GM19240 (cell line): ENCODE results near the gene MED29.

Experiments
- DNase-seq: peaks from one replicate; pipeline ENCODE4 v3.0.0; 2011; ENCODE audit warnings: low spot score; ENCODE audit not compliant: insufficient read length

MED29 gene

DNA sequence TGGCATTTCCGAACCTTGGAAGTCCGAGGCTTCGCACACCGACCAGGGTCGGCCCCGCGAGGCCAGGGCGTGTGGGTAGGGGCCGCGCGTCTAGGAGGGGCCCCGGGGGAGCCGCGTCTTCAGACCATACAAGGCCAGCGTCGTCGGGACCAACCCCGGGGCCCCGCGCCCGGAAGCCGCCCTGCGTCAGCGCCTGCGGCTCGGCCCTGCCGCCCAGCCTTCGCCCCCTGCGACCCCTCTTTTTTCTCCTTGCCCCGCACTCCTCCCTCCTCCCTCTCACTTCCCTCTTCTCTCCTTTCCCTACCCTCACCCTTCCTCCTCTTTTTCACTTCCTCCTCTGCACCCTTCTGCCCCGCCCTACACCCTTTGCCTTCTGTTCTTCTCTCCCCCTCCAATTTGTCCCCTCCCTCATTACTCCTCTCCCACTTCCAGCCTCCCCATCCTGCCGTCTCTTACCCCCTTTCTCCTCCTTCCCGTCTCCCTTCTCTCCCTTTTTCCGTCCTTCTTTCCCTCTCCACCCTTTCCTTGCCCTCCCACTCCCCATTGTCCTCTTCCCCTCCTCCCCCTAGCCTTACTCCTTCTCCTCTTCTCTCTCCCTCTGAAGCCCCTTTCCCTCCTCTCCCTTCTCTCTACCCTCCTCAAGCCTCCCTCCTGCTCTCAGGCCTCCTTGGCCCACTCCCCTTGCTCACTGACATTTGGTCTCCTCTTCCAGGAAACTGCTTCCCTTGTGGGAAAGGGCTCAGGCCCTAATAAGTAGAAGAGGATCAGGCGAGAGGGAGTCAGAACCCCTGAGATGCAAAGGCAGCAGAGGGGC is 19.0 kb downstream of the MED29 start:
- DNase-seq = no peak

DNA sequence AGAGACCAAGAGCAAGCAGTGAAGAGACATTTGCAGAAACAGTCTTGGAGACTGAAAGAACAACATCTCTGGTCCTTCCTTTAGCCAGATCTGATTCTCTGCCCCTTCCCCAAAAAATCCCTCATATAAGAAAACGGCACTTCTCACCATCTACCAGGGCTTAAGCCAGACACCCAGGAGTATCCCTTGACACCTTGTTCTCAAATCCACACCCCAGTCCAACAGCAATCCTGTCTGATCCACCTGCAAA is 19.6 kb downstream of the MED29 start:
- no peak for DNase-seq

DNA sequence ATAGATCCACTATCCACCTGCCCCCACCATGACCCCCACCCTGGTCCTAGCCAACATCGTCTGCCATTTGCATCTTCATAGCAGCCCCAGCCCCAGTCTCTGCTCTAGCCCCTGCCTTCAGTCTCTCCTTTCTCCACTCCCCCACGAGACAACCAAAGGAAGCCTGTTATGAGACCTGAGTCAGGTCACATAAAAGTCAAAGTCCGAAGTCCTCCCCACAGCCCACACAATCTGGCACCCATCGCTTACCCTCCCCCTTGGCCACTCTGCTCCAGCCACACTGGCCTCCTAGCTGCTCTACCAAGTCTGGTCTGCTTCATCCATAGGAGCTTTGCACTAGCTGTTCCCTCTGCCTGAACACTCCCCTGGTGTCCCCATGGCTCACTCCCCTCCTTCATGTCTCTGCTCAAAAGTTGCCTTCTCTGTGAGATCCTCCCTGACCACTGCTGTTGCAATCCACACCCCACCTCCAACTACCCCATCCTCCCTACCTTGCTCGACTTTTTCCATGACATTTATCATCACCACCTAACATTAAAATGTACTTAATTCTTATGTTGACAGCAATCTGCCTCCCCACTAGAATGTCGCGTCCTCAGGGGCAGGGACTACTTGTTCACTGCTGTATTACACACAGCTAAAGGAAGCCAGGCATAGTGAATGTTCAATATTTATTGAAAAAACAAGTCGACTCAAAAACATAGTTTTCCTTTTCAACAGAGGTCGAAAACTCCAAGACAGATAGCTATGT is 20.1 kb downstream of the MED29 start:
- DNase-seq = no peak

DNA sequence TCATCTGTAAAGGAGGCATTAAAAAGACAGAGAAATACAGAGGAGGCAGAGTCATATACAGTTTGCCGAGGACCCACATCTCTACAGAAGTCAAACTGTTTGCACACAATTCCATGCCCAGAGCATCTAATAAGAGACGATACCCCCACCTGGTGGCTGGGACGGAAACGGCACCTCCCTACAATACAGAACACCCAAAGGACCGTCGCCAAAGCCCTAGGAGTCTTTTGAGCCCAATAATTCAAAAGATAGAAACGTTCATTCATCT is 20.6 kb downstream of the MED29 start:
- DNase-seq = peak; percentile 60

DNA sequence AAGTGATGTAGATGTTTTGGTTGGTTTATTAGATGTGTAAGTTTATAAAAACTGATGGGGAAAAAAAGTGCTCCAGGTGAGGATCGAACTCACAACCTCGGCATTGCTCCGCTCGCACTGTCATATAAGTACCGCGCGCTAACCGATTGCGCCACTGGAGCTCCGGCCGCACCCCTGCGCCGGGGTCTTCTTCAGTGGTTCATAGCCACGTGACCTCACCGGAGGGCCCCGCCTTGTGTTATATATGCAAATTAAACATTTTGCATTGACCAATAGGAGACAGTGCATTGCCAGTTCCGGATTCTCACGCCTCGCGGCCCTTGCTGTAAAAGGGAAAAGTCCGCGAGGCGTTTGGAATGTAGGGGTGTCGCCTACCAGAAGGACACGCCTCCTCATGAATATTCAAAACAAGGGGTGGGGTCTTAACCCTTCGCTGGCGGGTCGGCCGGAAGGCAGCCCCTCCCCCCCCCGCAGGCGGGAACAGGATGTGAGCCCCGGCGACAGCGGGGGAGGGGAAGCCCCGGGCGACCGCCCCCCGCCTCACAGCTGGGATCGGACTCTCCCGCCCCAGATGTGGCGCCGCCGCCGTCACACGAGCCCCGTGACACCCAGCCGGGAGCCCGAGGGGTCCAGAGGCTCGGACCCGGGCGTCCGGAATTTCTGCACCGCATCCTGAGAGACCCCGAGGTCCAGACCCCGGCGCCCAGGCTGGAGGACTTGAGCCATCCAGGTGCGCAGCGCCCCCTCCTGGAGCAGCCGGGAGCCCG is 21.1 kb downstream of the MED29 start, which contains the start of gene PLEKHG2:
PLEKHG2 (plus strand) TSS at position 570 of the 767 bp plus-strand sequence. CDS start 1,418 bp downstream, outside the sequence.
- DNase-seq = peak; percentile 94

DNA sequence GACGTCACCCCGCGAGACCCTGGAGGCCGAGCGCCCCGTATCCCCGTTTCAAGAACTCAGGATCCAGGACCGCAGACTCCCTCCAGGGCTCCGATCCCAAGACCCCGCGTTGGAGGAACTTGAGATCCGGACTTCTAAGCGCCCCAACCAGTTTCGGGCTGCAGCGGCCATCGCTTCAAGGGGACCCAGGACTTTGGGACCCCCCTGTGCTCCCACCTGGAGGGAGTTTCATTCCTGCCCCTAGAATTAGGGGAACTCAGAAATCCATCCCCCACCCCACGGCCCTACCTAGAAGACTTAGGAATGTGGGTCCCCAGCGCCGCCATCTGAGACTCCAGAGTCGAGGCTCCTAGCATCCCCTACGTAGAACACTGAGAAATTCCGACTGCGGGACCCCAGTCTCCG is 21.7 kb downstream of the MED29 start:
- no peak for DNase-seq

DNA sequence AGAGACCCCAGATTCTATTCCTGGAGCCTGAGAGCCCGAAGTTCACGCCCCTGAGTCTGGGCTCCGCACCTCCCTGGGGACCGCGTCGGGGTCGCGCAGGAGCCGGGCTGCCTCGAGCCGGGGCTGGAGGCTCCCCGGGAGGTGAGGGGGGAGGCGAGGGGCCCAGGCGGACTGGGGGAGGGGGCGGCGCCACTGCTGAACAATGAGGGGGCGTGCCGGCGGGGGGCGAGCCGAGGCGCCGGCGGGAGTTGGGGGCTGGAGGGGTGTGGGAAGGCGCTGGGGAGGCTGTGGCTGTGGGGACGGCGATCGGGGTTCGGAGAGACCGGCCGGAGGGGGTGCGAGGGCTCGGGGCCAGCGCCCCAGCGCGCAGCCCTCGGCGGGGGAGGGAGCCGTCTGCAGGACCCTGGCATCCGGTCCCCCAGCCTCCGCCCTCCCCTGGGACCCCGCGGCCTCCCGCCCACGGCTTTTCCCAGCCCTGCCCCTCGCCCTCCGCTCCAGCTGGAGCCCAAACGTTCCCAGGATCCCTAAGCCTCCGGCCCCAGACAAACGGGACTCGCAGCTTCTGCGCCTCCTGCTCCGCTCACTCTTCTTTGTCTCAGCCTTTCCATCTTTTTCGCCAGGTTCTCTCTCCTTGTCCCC is 22.2 kb downstream of the MED29 start:
- DNase-seq = no peak

DNA sequence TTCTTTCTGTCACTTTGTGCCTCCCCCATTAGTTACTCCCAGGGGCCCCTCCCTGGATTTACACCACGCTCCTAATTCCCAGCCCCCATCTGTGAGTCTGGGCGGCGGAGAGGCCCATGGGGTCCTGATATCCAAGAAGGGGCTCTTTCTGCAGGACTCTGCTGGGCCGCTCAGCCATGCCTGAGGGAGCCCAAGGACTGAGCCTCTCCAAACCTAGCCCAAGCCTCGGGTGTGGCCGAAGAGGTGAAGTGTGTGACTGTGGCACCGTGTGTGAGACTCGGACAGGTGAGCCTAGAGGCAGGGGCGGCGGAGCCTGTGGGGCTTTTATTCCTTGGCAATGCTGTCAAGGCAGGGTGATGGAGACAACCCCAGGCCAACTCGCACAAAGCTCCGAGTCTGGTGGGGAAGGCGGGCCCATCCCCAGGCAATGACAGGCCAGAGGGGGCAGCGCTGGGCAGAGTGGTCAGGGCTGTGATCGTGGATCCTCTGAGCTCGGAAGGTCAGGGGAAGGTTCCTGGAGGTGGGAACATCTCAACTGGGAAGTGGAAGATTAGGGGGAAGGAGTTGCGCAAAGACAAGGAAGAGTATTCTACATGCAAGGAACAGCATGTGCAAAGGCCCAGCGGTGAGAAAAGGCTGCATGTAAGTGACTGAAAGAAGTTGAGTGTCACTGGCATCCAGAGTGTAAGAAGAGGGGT is 22.9 kb downstream of the MED29 start:
- no peak for DNase-seq

DNA sequence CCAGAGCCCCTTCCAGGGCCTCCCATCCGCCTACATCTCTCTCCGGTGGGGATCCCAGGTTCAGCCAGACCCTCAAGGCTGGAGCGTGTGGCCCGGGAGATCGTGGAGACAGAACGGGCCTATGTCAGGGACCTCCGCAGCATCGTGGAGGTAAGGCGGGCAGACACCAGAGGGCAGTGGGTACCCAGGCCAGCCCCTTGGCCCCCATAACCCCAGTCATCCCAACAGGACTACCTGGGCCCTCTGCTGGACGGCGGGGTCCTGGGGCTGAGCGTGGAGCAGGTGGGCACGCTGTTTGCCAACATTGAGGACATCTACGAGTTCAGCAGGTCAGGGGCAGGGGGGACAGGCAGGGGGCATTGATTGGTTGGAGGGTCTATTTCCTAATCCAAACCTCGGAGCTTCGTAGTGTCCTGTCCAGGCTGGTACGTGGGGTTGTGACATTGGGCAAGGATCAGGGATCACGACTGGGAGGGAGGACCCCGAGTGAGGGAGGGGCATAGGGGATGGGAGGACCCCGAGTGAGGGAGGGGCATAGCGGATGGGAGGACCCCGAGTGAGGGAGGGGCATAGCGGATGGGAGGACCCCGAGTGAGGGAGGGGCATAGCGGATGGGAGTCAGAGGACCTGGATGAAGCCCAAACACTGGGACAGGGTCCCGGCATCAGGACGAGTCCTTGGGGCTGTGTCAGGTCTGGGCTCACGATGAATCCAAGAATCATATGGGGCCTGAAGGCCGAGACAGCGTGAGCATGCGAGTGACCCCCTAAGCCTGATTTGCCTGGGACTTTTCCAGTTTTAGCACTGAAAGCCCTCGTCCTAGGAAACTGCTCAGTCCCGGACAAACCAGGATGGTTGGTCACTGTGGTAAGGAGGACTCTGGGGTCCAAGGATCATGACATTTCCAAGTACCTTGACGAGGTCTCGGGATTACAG is 24.2 kb downstream of the MED29 start:
- DNase-seq = no peak

DNA sequence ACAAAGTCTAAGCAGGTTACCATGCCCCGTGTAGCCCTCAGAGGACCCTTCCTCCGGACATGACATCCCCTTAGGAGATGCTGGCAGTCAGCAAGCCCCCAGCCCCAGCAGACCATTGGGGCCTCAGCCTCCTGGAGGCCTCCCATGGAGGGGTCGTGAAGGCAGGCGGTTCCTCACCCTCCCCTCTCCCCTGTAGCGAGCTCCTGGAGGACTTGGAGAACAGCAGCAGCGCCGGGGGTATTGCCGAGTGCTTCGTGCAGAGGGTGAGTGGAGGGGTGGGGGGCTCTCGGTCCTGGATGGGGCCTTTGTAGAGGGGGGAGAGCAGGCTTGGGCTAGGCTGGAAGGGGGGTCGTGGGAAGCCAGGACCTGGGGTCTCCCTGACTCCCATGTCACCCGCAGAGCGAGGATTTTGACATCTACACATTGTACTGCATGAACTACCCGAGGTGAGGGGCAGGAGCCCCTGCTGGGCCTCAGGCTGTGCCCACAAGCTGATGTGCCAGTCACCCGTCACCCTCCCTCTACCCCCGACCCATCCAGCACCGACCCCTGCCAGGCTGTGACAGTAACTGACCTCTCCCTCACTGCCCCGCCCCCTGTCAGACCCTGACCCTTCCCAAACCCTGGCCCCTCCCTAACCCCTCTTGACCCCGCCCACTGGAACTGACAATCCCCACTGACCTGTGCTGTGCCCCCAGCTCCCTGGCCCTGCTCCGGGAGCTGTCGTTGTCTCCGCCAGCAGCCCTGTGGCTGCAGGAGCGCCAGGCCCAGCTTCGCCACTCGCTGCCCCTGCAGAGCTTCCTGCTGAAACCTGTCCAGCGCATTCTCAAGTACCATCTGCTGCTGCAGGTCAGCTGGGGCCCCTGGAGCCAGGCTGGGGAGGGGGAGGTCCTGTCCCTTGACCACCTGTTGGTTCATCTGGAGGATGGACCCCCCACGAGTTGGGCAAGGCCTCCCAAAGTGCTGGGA is 25.3 kb downstream of the MED29 start:
- no peak for DNase-seq

DNA sequence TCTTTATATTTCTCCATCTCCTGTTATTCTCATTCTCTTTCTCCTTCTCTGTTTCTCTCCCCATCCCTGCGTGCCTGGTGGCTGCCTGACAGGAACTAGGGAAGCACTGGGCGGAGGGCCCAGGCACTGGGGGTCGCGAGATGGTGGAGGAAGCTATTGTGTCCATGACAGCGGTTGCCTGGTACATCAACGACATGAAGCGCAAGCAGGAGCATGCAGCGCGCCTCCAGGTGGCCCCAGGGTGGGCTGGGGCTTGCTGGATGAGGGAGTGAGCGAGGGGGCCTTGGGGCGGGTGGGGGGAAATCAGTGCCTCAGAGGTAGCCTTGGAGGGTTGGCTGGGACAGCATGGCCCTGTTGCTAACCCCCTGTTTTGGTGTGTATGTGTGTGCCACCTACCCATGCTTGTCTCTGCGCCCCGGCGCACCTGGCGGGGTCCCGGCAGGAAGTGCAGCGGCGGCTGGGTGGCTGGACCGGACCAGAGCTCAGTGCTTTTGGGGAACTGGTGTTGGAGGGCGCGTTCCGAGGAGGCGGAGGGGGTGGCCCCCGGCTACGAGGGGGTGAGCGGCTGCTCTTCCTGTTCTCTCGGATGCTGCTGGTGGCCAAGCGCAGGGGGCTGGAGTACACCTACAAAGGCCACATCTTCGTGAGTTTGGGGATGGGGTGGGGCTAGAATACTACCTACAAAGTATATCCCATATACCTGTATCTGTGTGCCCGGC is 26.4 kb downstream of the MED29 start:
- no peak for DNase-seq

DNA sequence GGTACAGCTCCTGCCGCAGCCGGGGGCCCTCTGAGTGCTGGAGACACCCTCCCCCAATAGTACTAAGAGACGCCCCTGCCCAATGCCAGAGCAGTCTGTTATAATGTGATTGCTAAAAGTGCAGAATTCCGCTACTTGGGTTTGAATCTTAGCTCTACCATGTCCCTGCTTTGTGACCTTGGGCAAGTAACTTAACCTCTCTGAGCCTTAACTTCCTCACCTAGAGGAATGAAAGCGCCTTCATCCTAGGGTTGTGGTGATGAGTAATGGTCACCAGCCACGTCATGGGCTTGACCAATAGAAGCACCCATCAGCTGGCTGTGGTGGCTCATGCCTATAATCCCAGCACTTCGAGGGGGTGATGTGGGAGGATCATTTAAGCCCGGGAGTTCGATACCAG is 27.8 kb downstream of the MED29 start:
- no peak for DNase-seq

DNA sequence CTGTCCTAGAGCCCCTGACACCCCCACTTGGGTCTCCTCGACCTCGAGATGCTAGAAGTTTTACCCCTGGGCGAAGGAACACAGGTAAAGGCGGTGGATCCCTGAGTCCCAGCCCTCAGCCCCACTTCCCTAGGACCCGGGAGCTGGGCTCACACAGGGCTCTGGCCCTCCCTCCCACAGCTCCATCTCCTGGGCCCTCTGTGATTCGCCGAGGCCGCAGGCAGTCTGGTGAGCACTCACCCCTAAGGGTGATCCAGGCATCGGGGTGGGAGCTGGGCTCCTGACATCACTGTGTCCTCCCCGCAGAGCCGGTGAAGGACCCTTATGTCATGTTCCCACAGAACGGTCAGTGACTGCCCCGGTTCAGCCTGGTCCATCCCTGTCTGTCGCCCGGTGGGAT is 29.6 kb downstream of the MED29 start:
- no peak for DNase-seq

DNA sequence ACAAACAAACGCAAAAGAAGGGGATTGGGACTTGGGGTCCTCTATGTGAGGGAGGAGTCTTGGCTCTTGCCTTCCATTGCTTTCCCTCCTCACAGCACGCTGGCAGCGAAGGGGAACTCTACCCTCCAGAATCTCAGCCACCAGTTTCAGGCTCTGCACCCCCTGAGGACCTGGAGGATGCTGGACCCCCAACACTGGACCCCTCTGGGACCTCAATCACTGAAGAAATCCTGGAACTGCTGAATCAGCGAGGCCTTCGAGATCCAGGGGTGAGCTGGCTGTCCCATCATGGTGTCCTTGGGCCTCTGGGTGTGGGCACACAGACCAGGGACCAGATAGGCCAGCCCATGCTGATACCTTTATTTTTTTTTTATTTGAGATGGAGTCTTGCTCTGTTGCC is 30.8 kb downstream of the MED29 start:
- no peak for DNase-seq

DNA sequence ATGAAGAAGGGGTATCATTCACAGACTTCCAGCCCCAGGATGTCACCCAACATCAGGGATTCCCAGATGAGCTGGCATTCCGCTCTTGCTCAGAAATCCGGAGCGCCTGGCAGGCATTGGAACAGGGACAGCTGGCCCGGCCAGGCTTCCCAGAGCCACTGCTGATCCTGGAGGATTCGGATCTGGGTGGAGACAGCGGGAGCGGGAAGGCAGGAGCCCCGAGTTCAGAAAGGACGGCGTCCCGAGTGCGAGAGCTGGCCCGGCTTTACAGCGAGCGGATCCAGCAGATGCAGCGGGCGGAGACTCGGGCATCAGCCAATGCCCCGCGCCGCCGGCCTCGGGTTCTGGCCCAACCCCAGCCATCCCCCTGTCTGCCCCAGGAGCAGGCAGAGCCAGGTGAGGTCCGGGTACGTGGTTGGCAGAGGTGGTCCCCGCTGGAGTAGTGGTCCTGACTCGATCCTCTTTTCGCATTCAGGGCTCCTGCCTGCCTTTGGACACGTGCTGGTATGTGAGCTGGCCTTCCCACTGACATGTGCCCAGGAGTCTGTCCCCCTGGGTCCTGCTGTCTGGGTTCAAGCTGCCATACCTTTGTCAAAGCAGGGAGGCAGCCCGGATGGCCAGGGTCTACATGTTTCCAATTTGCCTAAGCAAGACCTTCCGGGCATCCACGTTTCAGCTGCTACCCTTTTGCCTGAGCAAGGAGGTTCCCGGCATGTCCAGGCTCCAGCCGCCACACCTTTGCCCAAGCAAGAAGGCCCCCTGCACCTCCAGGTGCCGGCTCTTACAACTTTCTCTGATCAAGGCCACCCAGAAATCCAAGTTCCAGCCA is 32.3 kb downstream of the MED29 start:
- DNase-seq = no peak

DNA sequence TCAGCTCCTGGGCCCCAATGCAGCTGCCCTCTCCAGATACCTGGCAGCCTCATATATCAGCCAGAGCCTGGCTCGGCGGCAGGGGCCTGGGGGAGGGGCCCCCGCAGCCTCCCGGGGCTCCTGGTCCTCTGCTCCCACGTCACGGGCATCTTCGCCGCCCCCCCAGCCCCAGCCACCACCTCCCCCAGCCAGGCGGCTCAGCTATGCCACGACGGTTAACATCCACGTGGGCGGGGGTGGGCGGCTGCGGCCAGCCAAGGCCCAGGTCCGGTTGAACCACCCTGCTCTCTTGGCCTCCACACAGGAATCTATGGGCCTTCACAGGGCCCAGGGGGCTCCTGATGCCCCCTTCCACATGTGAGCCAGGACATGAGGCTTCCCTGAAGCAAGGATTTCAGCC is 33.8 kb downstream of the MED29 start:
- DNase-seq = no peak

DNA sequence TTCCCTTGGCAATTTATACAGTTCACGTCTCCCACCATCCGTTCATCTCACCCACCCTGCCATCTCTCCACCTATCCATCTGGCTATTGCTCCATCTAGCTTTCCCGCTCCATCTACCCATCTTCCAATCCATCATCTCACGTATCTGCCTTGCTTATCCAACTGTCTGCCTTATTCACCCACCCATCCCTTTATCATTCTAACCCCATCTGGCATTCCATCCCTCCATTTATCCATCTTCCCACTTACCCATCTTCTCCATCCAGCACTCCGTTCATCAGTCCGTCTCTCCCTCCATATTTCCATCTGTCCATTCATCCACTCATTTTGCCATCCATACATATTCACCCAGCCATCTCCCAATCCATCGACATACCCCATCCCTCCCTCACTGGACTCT is 34.6 kb downstream of the MED29 start:
- DNase-seq = no peak

DNA sequence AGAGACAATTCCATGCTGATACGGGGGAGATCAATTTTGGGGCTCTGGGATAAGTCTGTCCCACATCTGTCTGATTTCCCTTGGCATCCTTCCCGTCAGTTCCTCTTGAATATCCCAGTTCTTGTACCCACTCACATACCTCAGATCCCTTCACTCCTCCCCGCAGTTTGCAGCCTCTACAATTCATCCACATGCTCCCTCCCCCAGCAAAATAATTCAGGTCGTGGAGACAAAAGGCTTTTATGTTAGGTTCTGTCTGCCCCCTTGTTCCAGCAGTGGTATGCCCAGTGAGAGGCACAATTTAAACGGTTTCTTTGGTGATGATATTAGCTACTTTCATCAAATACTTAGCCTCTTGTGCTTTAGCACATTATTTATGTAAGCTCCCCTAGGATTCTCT is 35.0 kb downstream of the MED29 start:
- DNase-seq = no peak
